Glutamatergic neuron (in vitro differentiated cells): ENCODE data around the gene MAML2. TPM values are rescaled to one million over a fixed set of nuclear protein-coding genes. Genes with fewer than 3 reads are reported as not detected.
A peak's percentile ranks its signal among the peaks of the same experiment; 100 is the strongest.

Source experiments
- DNase-seq: peaks from one replicate; pipeline ENCODE4 v3.0.0; 2022
- H3K27ac Mint-ChIP-seq: one replicate; pipeline ENCODE4 v1.8.0; 2020; ENCODE audit warnings: mild to moderate bottlenecking, mixed read lengths, inconsistent platforms; ENCODE audit not compliant: unreplicated experiment
- H3K27me3 Mint-ChIP-seq: one replicate; pipeline ENCODE4 v1.8.0; 2020; ENCODE audit warnings: mild to moderate bottlenecking, moderate library complexity, mixed read lengths, inconsistent platforms; ENCODE audit not compliant: unreplicated experiment
- H3K36me3 Mint-ChIP-seq: one replicate; pipeline ENCODE4 v1.8.0; 2020; ENCODE audit warnings: mild to moderate bottlenecking, mixed read lengths, inconsistent platforms; ENCODE audit not compliant: unreplicated experiment
- H3K4me1 Mint-ChIP-seq: one replicate; pipeline ENCODE4 v1.8.0; 2020; ENCODE audit warnings: mild to moderate bottlenecking, low read depth, mixed read lengths, inconsistent platforms; ENCODE audit not compliant: unreplicated experiment
- H3K4me3 Mint-ChIP-seq: one replicate; pipeline ENCODE4 v1.8.0; 2020; ENCODE audit warnings: mild to moderate bottlenecking, mixed read lengths, inconsistent platforms; ENCODE audit not compliant: unreplicated experiment
- H3K9me3 Mint-ChIP-seq: one replicate; pipeline ENCODE4 v1.8.0; 2020; ENCODE audit warnings: mild to moderate bottlenecking, moderate library complexity, mixed read lengths, inconsistent platforms; ENCODE audit not compliant: unreplicated experiment
- CTCF ChIP-seq: fragments of 200-600 bp; sonication (generic); IDR thresholded peaks from one replicate; pipeline ENCODE4 v1.5.0; 2021; ENCODE audit not compliant: partially characterized antibody, unreplicated experiment
- total RNA-seq: library from RNA; stranded (reverse); fragmentation: NEBNext Ultra II Directional; extraction: Animal tissue kit (Norgen Biotek cat#: 25700); gene quantifications from one replicate; pipeline ENCODE4 v1.2.1, GENCODE V29; 2021; ENCODE audit not compliant: unreplicated experiment

The MAML2 gene
- total RNA-seq, 1 donor from 2014 or later = 2.1 TPM

GRCh38 chr11:96075532-96075959 is 267.4 kb downstream of the MAML2 start:
- Mint-ChIP-seq H3K27ac (no peak overlapping the region), H3K36me3 (no peaks in the 10 kb centered on the region), H3K4me1 (peaks cover 17% of the 10 kb centered on the region), H3K4me3 (no peak overlapping the region), H3K9me3 (no peaks in the 10 kb centered on the region), H3K27me3 (peaks cover 2% of the 10 kb centered on the region)
- TF ChIP-seq CTCF = no peak
- no peak for DNase-seq

GRCh38 chr11:96074551-96075310 is 268.3 kb downstream of the MAML2 start:
- H3K4me3 Mint-ChIP-seq = peak overlapping the region; percentile 1
- H3K9me3 Mint-ChIP-seq = no peaks in the 10 kb centered on the region
- DNase-seq = no peak
- no peaks in the 10 kb centered on the region for H3K36me3 Mint-ChIP-seq
- H3K27me3 Mint-ChIP-seq = peaks cover 2% of the 10 kb centered on the region
- no peak overlapping the region for H3K27ac Mint-ChIP-seq
- peaks cover 17% of the 10 kb centered on the region for H3K4me1 Mint-ChIP-seq
- no peak for TF ChIP-seq CTCF

GRCh38 chr11:96073536-96073935 is 269.5 kb downstream of the MAML2 start:
- Mint-ChIP-seq H3K4me3 (no peak overlapping the region), H3K27me3 (peaks cover 2% of the 10 kb centered on the region), H3K27ac (no peak overlapping the region), H3K9me3 (no peaks in the 10 kb centered on the region), H3K36me3 (no peaks in the 10 kb centered on the region), H3K4me1 (peaks cover 17% of the 10 kb centered on the region)
- DNase-seq = no peak
- TF ChIP-seq CTCF = no peak

- TF ChIP-seq CTCF = no peak
- Mint-ChIP-seq H3K9me3 (no peaks in the 10 kb centered on the region), H3K4me3 (no peak overlapping the region)
Observed at GRCh38 chr11:96072592-96072991, 270.4 kb downstream of the MAML2 start.

GRCh38 chr11:96070453-96070852 is 272.5 kb downstream of the MAML2 start:
- H3K27me3 Mint-ChIP-seq = peaks cover 2% of the 10 kb centered on the region
- peaks cover 10% of the 10 kb centered on the region for H3K4me1 Mint-ChIP-seq
- TF ChIP-seq CTCF = no peak
- no peaks in the 10 kb centered on the region for H3K9me3 Mint-ChIP-seq
- H3K27ac Mint-ChIP-seq = no peak overlapping the region
- H3K4me3 Mint-ChIP-seq = no peak overlapping the region
- H3K36me3 Mint-ChIP-seq = no peaks in the 10 kb centered on the region
- DNase-seq = no peak

More at GRCh38 chr11:96072592-96072991, 270.4 kb downstream of the MAML2 start:
- no peak overlapping the region for H3K27ac Mint-ChIP-seq
- peaks cover 2% of the 10 kb centered on the region for H3K27me3 Mint-ChIP-seq
- peaks cover 17% of the 10 kb centered on the region for H3K4me1 Mint-ChIP-seq
- no peak for DNase-seq
- H3K36me3 Mint-ChIP-seq = no peaks in the 10 kb centered on the region
